ENCODE results near the gene UROD. TPM values are rescaled to one million over a fixed set of nuclear protein-coding genes. Genes with fewer than 3 reads are reported as not detected.

The UROD gene
- total and polyA plus RNA-seq, 2 experiments from 2014 or later, result 82.4 to 108 TPM

DNA sequence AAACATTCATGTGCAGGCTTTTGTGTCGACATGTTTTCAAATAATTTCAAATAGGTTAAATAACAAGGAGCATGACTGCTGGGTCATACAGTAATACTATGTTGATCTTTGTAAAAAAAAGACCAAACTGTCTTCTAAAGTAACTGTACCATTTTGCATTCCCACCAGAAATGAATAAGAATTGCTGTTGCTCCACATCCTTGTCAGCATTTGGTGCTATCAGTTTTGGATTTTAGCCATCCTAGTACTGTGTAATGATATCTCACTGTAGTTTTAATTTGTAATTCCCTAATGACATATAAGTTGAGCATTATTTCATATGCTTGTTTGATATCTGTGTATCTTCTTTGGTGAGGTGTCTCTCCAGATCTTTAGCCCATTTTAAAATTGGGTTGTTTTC lies 11.6 kb downstream of the UROD start (continued):
- TF ChIP-seq NANOG (IDR thresholded peaks at IDR 0.05; ENCODE audit: borderline replicate concordance) (no peak), POLR2AphosphoS5 (IDR thresholded peaks at IDR 0.05; ENCODE audit: low read depth) (no peak), JUNB (IDR thresholded peaks at IDR 0.05; ENCODE audit: unreplicated experiment) (no peak), ZNF331 (CRISPR knock-in tag; IDR thresholded peaks at IDR 0.05; ENCODE audit: low read depth) (no peak)

DNA sequence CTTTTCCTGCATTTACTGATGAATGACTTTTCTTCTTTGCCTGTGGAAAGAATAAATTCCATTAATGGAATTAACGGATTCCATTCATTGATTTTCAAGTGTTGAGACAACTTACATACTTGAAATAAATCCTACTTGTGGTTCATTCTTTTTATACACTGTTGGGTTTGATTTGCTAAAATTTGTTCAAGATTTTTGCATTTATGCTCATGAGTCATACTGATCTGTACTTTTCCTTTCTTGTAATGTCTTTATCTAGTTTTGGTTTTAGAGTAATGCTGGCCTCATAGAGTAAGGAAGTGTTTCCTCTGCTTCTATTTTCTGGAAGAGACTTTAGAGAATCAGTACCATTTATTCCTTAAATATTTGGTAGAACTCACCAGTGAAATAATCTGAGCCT lies 14.4 kb downstream of the UROD start:
- no peak overlapping the region for H2AFZ ChIP-seq
- no peak for TF ChIP-seq CREB1 (CRISPR knock-in tag; IDR thresholded peaks at IDR 0.05; ENCODE audit: low read depth)
- no peak for TF ChIP-seq NANOG (IDR thresholded peaks at IDR 0.05; ENCODE audit: borderline replicate concordance)
- TF ChIP-seq, protein P1, sequence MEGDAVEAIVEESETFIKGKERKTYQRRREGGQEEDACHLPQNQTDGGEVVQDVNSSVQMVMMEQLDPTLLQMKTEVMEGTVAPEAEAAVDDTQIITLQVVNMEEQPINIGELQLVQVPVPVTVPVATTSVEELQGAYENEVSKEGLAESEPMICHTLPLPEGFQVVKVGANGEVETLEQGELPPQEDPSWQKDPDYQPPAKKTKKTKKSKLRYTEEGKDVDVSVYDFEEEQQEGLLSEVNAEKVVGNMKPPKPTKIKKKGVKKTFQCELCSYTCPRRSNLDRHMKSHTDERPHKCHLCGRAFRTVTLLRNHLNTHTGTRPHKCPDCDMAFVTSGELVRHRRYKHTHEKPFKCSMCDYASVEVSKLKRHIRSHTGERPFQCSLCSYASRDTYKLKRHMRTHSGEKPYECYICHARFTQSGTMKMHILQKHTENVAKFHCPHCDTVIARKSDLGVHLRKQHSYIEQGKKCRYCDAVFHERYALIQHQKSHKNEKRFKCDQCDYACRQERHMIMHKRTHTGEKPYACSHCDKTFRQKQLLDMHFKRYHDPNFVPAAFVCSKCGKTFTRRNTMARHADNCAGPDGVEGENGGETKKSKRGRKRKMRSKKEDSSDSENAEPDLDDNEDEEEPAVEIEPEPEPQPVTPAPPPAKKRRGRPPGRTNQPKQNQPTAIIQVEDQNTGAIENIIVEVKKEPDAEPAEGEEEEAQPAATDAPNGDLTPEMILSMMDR (conservative IDR thresholded peaks at IDR 0.05; ENCODE audit: low read depth in 2 of 2), result no peak
- TF ChIP-seq, protein P2, sequence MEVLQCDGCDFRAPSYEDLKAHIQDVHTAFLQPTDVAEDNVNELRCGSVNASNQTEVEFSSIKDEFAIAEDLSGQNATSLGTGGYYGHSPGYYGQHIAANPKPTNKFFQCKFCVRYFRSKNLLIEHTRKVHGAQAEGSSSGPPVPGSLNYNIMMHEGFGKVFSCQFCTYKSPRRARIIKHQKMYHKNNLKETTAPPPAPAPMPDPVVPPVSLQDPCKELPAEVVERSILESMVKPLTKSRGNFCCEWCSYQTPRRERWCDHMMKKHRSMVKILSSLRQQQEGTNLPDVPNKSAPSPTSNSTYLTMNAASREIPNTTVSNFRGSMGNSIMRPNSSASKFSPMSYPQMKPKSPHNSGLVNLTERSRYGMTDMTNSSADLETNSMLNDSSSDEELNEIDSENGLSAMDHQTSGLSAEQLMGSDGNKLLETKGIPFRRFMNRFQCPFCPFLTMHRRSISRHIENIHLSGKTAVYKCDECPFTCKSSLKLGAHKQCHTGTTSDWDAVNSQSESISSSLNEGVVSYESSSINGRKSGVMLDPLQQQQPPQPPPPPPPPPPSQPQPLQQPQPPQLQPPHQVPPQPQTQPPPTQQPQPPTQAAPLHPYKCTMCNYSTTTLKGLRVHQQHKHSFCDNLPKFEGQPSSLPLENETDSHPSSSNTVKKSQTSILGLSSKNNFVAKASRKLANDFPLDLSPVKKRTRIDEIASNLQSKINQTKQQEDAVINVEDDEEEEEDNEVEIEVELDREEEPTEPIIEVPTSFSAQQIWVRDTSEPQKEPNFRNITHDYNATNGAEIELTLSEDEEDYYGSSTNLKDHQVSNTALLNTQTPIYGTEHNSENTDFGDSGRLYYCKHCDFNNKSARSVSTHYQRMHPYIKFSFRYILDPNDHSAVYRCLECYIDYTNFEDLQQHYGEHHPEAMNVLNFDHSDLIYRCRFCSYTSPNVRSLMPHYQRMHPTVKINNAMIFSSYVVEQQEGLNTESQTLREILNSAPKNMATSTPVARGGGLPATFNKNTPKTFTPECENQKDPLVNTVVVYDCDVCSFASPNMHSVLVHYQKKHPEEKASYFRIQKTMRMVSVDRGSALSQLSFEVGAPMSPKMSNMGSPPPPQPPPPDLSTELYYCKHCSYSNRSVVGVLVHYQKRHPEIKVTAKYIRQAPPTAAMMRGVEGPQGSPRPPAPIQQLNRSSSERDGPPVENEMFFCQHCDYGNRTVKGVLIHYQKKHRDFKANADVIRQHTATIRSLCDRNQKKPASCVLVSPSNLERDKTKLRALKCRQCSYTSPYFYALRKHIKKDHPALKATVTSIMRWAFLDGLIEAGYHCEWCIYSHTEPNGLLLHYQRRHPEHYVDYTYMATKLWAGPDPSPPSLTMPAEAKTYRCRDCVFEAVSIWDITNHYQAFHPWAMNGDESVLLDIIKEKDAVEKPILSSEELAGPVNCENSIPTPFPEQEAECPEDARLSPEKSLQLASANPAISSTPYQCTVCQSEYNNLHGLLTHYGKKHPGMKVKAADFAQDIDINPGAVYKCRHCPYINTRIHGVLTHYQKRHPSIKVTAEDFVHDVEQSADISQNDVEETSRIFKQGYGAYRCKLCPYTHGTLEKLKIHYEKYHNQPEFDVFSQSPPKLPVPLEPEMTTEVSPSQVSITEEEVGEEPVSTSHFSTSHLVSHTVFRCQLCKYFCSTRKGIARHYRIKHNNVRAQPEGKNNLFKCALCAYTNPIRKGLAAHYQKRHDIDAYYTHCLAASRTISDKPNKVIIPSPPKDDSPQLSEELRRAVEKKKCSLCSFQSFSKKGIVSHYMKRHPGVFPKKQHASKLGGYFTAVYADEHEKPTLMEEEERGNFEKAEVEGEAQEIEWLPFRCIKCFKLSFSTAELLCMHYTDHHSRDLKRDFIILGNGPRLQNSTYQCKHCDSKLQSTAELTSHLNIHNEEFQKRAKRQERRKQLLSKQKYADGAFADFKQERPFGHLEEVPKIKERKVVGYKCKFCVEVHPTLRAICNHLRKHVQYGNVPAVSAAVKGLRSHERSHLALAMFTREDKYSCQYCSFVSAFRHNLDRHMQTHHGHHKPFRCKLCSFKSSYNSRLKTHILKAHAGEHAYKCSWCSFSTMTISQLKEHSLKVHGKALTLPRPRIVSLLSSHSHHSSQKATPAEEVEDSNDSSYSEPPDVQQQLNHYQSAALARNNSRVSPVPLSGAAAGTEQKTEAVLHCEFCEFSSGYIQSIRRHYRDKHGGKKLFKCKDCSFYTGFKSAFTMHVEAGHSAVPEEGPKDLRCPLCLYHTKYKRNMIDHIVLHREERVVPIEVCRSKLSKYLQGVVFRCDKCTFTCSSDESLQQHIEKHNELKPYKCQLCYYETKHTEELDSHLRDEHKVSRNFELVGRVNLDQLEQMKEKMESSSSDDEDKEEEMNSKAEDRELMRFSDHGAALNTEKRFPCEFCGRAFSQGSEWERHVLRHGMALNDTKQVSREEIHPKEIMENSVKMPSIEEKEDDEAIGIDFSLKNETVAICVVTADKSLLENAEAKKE (CRISPR knock-in tag; IDR thresholded peaks at IDR 0.05), result no peak
- TF ChIP-seq STAT1 (IDR thresholded peaks at IDR 0.05; ENCODE audit: unreplicated experiment), result no peak
- TF ChIP-seq ZNF114 (CRISPR knock-in tag; IDR thresholded peaks at IDR 0.05), result no peak
- no peak for TF ChIP-seq JUNB (IDR thresholded peaks at IDR 0.05; ENCODE audit: unreplicated experiment)
- no peak for TF ChIP-seq EZH2phosphoT487 (IDR thresholded peaks at IDR 0.05; ENCODE audit: unreplicated experiment)
- ATAC-seq, result no peak
- Mint-ChIP-seq H3K36me3 (ENCODE audit: low read depth) (no peaks in the 10 kb centered on the region), H3K27ac (no peak overlapping the region), H3K27me3 (ENCODE audit: insufficient read depth, low read depth, poor library complexity) (peaks cover 5% of the 10 kb centered on the region), H3K9me3 (no peaks in the 10 kb centered on the region), H3K4me1 (no peaks in the 10 kb centered on the region), H3K4me3 (no peak overlapping the region)
- no peaks in the 10 kb centered on the region for H3K27me3 ChIP-seq (ENCODE audit: insufficient read depth)
- no peaks in the 10 kb centered on the region for H3K4me1 ChIP-seq (ENCODE audit: insufficient read depth)
- H3K79me2 ChIP-seq (replicated peaks; ENCODE audit: insufficient read depth), result no peaks in the 10 kb centered on the region
- no peak for DNase-seq (ENCODE audit: low spot score)
- no peaks in the 10 kb centered on the region for H4K20me1 ChIP-seq (replicated peaks; ENCODE audit: insufficient read depth)
- no peaks in the 10 kb centered on the region for H3F3A ChIP-seq (replicated peaks; ENCODE audit: low read depth)
- H3K4me3 ChIP-seq, result no peak overlapping the region
- no peak overlapping the region for H3K27ac ChIP-seq (ENCODE audit: low read depth)
- no peak overlapping the region for H3K4me2 ChIP-seq
- no peaks in the 10 kb centered on the region for H3K9me2 ChIP-seq (ENCODE audit: insufficient read depth)
- no peaks in the 10 kb centered on the region for H3K36me3 ChIP-seq (ENCODE audit: insufficient read depth)

All from GM23338 (cell line).